ENCODE results near the gene RRP12.
"Not testable (repeated sequence)": the region's sequence is repeated elsewhere in the genome, so short reads cannot be mapped to it uniquely, and the experiment has no call there.

Gene RRP12, protein sequence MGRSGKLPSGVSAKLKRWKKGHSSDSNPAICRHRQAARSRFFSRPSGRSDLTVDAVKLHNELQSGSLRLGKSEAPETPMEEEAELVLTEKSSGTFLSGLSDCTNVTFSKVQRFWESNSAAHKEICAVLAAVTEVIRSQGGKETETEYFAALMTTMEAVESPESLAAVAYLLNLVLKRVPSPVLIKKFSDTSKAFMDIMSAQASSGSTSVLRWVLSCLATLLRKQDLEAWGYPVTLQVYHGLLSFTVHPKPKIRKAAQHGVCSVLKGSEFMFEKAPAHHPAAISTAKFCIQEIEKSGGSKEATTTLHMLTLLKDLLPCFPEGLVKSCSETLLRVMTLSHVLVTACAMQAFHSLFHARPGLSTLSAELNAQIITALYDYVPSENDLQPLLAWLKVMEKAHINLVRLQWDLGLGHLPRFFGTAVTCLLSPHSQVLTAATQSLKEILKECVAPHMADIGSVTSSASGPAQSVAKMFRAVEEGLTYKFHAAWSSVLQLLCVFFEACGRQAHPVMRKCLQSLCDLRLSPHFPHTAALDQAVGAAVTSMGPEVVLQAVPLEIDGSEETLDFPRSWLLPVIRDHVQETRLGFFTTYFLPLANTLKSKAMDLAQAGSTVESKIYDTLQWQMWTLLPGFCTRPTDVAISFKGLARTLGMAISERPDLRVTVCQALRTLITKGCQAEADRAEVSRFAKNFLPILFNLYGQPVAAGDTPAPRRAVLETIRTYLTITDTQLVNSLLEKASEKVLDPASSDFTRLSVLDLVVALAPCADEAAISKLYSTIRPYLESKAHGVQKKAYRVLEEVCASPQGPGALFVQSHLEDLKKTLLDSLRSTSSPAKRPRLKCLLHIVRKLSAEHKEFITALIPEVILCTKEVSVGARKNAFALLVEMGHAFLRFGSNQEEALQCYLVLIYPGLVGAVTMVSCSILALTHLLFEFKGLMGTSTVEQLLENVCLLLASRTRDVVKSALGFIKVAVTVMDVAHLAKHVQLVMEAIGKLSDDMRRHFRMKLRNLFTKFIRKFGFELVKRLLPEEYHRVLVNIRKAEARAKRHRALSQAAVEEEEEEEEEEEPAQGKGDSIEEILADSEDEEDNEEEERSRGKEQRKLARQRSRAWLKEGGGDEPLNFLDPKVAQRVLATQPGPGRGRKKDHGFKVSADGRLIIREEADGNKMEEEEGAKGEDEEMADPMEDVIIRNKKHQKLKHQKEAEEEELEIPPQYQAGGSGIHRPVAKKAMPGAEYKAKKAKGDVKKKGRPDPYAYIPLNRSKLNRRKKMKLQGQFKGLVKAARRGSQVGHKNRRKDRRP (N-terminal part only)

GRCh38 chr10:97400665-97401454 lies at the start of gene RRP12:
Gene RRP12, minus strand, starts transcription at chr10:97401340. Its CDS starts 109 bp downstream, at chr10:97401231.
- DNase-seq: peak; percentile 40

DNA sequence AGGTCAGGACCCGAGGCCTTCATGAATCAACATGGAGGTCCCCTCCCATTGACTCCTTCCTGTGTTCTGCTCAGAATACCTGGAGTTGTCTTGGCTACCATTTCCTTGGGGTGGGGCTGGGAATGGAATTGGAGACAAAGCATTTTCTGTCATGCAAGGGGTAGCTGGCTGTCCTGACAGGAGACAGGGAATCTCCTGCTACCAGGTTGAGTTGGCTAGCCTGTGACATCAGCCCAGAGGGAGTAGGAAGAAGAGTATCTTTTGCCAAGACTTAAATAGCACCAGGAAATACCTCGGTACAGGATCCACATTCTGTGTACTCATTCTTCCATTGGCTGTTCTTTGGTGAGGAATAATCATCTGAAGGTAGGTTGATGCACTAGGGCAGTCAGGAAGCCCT lies 49.7 kb upstream of the RRP12 start:
- no peak for DNase-seq

- DNase-seq: peak; percentile 72
Observed at GRCh38 chr10:97445722-97446639, 44.8 kb upstream of the RRP12 start, which contains the start of the genes EXOSC1 and ZDHHC16. Gene EXOSC1, minus strand, starts transcription at chr10:97446006. Its CDS starts 21 bp downstream, at chr10:97445985. Gene ZDHHC16, plus strand, starts transcription at chr10:97446175. Its CDS starts 5,501 bp downstream, at chr10:97451676.

DNA sequence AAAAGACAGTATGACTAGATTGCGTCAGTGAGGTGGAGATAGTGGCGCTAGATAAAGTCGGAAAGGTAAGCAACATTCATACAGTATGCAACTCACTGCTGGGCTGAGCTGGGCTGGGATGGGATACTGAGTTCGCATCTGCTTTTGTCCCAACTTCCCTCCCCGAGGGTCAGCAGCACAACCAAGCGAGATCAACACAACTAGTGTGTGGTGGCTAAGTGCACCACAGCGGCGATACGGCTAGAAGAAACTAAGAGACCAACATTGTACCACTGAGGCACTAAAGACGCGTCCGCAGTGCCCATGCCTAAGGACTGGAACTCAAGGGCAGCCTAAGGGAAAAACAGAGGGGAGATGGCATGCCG lies 44.2 kb upstream of the RRP12 start:
- no peak for DNase-seq

DNA sequence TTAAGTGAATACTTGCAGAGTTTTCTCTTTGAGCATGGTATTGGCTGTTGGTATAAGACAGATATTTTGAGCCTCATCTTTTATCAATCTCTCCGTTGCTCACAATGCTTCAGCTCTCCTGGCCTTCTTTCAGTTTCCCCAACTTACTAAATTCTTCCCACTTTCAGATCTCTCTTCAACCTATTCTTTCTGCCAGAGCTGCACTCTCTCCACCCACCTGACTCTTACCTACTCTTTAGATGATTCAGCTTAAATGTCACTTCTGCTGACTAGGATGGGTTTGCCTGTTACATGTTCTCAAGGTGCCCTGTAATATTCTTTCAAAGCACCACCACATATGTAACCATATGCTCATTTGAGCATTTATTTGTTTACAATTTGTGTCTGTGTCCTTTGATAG lies 43.1 kb upstream of the RRP12 start:
- DNase-seq: no peak

- no peak for DNase-seq
Observed at GRCh38 chr10:97442277-97442676, 41.1 kb upstream of the RRP12 start.

DNA sequence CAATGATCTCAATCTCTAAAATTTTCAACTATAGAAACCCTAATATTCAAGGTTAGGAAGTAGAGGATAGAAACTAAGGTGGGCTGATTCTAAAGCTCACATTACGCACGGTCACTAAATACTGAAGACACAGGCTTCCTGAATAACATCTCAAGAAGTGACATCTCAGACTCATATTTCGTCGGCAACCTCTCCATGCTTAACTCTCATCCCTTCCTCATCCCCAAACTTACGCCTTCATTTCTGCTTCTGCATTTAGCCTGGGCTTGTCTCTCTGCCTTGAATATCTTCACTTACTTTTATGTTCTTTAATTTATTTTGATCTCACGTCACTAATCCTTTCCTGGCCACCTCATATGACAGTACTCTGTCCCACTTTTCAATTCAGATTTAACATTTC lies 34.1 kb upstream of the RRP12 start:
- no peak for DNase-seq

DNA sequence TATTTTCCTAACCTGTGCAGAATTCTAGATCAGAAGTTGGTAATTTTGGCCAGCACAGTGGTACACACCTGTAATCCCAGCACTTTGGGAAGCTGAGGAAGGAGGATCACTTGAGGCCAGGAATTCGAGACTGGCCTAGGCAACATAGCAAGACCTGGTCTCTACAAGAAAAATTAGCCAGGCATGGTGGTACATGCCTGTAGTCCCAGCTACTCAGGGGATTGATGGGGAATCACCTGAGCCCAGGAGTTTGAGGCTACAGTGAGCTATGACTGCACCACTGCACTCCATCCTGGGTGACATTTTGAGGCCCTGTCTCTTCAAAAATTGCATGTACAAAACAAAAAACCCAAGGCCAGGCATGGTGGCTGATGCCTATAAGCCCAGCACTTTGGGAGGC lies 33.4 kb upstream of the RRP12 start:
- DNase-seq: no peak

GRCh38 chr10:97434055-97434454 lies 32.9 kb upstream of the RRP12 start:
- DNase-seq: no peak

DNA sequence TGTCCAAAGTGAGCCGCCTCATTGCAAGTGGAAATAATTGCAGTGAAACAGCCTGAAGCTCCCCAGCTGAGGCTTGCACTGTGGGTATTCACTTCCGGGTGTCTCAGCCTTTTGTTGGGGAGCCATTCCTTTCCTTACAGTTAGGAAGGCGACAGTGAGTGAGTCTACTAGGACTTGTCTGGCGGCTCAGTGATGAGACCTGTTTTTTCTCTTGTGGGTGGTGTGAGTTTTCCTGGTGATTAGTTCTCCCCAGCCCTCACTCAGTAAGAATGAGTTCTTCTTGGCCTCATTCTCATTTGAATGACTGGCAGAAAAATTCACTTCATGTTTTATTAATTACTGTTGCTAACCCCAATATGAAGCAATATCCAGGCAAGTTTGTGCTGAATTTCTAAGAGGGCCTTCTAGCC lies 27.4 kb upstream of the RRP12 start:
- DNase-seq: no peak

GRCh38 chr10:97427571-97428179 lies 26.5 kb upstream of the RRP12 start:
- DNase-seq: no peak

DNA sequence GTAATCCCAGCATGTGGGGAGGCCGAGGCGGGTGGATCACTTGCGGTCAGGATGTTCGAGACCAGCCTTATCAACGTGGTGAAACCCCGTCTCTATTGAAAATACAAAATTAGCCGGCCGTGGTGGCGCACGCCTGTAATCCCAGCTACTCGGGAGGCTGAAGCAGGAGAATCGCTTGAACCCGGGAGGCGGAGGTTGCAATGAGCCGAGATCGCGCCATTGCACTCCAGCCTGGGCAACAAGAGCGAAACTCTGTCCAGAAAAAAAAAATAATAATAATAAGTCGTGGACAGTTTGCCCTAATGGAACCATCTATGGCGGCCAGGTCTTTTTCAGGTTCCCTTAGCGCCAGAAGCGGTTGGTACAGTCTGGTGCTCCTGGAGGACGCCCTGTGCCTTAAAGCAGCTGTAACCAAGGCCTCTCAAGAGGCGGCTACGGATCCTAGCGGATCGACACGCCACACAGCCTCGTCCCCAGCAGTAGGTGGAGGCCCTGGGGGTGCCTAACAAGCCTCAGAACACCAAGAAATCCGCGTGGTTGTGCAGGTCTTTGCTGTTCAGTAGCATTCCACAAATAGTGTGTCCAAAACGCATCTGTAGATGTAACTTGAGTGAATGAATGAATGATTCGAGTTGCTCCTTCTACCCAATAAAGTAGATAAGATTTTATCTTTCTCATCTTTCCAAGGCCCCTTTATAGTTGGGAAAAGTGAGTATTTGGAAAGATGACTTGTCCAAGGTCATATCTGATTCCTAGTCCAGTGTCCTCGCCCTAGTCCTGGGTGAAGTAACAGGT lies 25.8 kb upstream of the RRP12 start:
- DNase-seq: no peak

- DNase-seq: peak; percentile 77
Observed at GRCh38 chr10:97425964-97426775, 25.0 kb upstream of the RRP12 start, which contains the start of gene PGAM1. Gene PGAM1, plus strand, starts transcription at chr10:97426191. Its CDS starts 117 bp downstream, at chr10:97426308.

DNA sequence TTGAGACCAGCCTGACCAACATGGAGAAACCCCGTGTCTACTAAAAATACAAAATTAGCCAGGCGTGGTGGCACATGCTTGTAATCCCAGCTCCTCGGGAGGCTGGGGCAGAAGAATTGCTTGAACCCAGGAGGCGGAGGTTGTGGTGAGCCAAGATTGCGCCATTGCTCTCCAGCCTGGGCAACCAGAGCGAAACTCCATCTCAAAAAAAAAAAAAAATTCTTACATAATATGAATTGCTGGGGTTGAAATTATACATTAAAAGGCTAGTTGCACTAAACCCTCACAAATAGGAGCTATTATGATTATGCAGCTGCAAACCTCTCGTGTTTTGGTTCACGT lies 22.6 kb upstream of the RRP12 start:
- DNase-seq: not testable (repeated sequence)

GRCh38 chr10:97416565-97416964 lies 15.4 kb upstream of the RRP12 start:
- no peak for DNase-seq

DNA sequence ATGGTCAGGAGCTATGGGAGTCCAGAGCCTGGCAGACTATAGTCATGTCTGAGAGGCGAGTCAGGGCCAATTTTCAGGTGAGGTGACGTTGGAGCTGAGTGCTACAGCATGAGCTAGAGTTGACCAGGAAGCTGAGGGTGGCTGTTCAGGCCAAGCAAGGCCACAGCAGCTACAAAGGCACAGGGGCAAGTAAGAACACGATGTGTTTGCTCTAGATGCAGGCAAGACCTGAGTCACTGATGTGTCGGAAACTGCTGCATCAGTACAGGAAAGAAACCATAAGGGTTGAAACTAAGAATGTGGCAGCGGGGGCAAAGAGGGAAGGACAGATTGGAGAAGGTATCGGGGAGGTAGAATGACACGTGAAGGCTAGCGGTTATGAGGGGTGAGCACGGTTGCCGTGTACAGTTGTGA lies 11.8 kb upstream of the RRP12 start:
- no peak for DNase-seq

GRCh38 chr10:97411406-97411805 lies 10.3 kb upstream of the RRP12 start:
- DNase-seq: no peak

DNA sequence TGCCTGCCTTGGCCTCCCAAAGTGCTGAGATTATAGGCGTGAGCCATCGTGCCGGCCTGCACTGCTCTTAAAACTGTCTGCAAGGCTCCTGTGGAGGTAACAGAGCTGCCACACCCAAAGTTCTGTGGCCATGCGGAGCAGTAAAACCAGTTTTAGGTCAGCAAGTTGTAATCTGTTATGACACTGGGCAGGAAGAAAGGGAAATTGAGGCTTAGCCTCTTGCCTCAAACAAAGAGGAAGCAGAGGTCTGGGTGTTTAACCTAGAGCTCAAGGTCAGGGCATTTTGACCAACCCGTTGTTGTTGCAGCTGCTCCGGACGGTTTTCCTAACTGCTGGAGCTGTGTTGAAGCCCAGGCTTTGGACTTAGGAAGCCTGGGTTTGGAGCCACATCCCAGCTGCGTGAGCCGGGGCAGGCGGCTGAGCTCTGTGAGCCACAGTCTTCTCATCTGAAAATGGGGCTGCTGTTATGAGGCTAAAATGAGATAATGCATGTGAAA lies 7.4 kb upstream of the RRP12 start:
- no peak for DNase-seq

DNA sequence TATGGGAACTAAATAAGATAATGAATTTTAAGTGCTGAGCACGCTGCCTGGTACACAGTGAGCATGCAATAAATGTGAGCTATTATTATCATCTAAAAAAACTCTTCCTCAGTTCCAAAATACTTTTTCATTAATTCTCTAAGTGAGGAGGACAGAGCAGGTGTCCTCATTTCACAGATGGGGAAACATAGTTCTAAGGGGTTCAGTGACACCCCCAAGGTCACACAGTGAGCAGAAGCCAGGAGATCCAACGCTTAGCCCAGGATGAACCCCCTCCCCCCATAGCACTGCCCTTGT lies 6.8 kb upstream of the RRP12 start:
- DNase-seq: no peak
